Measurements from ENCODE around the gene SYNE3.

- no peak for TF ChIP-seq POLR2A (IDR thresholded peaks at IDR 0.05)
- TF ChIP-seq, protein P1, sequence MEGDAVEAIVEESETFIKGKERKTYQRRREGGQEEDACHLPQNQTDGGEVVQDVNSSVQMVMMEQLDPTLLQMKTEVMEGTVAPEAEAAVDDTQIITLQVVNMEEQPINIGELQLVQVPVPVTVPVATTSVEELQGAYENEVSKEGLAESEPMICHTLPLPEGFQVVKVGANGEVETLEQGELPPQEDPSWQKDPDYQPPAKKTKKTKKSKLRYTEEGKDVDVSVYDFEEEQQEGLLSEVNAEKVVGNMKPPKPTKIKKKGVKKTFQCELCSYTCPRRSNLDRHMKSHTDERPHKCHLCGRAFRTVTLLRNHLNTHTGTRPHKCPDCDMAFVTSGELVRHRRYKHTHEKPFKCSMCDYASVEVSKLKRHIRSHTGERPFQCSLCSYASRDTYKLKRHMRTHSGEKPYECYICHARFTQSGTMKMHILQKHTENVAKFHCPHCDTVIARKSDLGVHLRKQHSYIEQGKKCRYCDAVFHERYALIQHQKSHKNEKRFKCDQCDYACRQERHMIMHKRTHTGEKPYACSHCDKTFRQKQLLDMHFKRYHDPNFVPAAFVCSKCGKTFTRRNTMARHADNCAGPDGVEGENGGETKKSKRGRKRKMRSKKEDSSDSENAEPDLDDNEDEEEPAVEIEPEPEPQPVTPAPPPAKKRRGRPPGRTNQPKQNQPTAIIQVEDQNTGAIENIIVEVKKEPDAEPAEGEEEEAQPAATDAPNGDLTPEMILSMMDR (IDR thresholded peaks at IDR 0.05 in 8 of 11, conservative IDR thresholded peaks at IDR 0.05 in 3 of 11): no peak
Observed at GRCh38 chr14:95549656-95550585, 33.5 kb upstream of the SYNE3 start.

Measured in spleen (tissue), 7 donors.